T1000 (cell line): ENCODE measurements around the gene HELB.
"Not testable (repeated sequence)": the region's sequence is repeated elsewhere in the genome, so short reads cannot be mapped to it uniquely, and the experiment has no call there.

Source experiments
- DNase-seq: peaks from one replicate; lab custom pipeline; 2025; ENCODE audit warnings: mixed read lengths; lab: John Stamatoyannopoulos, UW

HELB gene

GRCh38 chr12:66303316-66303804 lies 1.1 kb downstream of the HELB start:
- not testable (repeated sequence) for DNase-seq

- no peak for DNase-seq
Observed at GRCh38 chr12:66304296-66304900, 2.1 kb downstream of the HELB start.

DNA sequence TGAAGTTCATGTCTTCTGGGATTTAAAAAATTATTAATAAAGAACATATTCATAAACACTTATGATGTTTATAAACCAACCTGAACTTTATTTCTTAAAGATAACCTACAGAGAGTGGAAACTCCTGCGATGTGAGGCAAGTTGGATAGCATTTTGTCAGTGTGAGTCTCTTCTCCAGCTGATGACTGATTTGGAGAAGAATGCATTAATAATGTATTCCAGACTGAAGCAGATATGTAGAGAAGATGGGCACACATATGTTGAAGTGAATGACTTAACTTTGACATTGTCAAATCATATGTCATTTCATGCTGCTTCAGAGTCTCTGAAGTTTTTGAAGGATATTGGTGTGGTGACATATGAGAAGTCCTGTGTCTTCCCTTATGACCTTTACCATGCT lies 7.3 kb downstream of the HELB start:
- DNase-seq: no peak

DNA sequence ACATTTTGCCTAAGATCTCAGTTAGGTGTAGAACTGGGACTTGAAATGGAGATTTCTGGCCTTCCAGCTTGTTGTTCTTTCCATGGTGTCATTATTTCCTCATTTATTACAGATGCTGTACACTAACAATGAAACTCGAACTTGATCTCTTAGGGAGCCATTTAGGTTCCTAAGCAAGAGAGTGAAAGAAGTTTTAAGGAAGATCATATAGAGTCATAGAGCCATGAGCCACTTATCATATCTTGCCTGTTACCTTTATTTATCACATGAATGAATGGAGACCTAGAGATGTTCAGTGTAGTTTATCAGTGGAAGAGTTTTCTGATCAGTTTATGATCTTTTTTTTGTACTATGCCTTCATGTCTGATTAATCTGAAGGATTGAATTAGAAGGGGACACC lies 9.9 kb downstream of the HELB start:
- DNase-seq: no peak

GRCh38 chr12:66314278-66314677 lies 12.0 kb downstream of the HELB start:
- no peak for DNase-seq

DNA sequence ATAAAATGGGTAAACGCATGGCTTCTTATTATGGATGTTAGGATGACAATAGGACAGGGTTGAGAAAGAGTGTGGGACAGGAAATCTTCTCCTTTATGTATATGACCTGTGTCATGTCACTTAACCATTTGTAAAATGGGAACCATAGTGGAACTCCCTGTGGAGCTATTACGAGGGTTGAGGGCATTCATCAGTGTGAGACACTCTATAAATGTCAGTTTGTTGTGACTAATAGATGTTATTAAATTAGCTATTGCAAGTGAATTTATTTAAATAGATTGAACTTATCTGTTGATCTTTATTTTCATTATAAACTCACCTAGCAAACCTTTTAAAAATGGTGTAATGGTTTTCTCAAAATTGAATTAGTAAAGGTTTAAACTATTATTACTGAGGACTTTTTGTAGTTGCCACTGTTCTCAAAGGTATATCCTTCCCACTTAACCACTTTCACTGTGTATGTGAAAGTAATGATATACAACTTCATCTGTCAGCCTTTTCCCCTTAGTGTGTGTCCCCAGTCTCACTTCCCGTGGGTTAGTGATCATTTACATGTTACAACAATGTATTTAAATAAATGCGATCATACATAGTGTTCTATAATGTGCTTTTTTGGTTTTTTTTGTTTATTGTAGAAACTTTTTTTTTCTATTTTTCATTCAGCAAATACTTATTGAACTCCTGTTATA lies 17.1 kb downstream of the HELB start:
- DNase-seq: no peak

DNA sequence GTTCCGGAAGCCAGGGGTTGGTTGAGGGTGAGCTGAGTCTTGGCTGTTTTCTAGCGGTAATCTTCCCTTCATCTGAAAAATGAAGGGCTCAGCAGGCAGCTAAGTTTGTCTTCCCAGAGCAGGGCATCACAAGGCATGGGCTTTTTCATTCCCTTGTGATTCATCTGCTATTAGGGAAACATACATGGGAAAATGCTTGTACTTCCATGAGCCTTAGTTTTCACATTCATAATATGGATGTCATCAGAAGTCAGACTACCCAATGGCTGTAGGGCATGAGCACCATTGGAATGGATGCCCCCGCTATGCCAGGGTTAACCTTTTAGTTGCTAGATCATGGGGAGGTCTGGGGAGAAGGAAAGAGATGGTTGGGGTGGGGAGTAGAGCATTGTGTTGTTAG lies 18.7 kb downstream of the HELB start:
- no peak for DNase-seq

- DNase-seq: no peak
Observed at GRCh38 chr12:66321435-66321834, 19.1 kb downstream of the HELB start.

DNA sequence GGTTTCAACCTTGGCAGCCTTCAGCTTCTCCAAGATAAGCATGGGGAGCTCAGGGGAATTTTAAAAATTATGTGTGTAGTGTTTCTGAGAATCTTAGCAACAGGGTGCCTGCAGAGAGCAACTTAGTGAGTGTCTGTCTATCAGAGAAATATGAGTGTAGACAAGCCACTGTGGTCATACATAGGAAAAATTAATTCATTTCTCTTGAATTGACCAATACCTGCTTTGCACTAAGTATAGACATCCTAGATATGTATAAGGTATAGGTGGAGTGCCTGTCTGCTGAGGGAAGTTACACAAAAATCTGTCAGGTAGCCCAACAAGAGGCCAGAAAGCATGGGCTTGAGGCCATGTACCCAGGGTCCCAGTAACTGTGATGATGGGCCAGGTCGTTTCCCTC lies 20.7 kb downstream of the HELB start:
- no peak for DNase-seq

GRCh38 chr12:66329941-66330340 lies 27.6 kb downstream of the HELB start:
- no peak for DNase-seq

DNA sequence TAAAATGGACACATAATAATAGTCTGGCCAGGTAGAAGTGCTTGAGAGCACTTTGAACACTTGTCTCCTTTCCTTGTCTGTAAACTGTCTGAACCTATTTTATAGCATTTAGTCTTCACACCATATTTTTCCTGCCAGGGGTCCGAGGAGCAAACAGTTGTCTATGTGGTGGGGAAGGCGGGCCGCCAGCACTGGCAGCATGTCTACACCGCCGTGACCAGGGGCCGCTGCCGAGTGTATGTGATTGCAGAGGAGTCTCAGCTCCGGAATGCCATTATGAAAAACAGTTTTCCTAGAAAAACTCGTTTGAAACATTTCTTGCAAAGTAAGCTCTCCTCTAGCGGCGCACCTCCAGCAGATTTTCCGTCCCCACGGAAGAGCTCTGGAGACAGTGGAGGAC lies 28.7 kb downstream of the HELB start:
- no peak for DNase-seq

DNA sequence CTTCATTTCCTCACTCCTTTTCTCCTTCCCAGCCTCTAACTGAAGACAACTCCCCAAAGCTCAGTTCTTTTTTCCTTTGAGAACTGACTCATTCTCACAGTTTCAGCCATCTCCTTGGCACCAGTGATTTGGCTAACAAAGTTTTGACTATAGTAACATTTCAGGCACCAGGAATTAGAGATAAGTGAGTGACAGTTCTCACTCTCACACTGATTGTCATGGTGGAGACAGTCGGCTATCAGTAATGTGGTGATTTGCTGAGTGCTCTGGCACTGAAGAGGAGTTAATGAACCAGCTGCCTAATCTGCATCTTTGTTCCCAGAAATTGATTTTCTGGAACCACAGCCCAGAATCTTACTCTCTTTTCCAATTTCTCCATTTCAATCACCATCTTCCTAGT lies 29.5 kb downstream of the HELB start:
- DNase-seq: no peak

GRCh38 chr12:66335746-66336145 lies 33.5 kb downstream of the HELB start:
- DNase-seq: no peak

- no peak for DNase-seq
Observed at GRCh38 chr12:66337381-66338010, 35.2 kb downstream of the HELB start.

GRCh38 chr12:66340131-66340530 lies 37.8 kb downstream of the HELB start:
- DNase-seq: no peak

DNA sequence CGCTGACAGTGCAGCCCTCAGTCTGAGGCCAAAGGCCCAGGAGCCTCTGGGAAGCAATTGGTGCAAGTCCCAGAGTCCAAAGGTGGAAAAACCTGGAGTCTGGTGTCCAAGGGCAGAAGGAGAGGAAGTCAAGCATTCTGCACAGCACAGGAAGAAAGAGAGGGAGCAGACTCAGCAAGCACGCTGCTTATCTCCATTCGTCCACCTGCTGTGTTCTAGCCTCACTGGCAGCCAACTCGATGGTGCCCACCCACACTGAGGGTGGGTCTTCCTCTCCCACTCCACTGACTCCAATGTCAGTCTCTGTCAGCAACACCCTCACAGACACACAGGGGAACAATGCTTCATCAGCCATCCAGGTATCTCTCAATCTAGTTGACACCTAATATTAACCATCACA lies 38.8 kb downstream of the HELB start:
- DNase-seq: no peak

- DNase-seq: no peak
Observed at GRCh38 chr12:66345212-66345611, 42.9 kb downstream of the HELB start.

- DNase-seq: no peak
Observed at GRCh38 chr12:66345956-66346355, 43.7 kb downstream of the HELB start.

- DNase-seq: no peak
Observed at GRCh38 chr12:66351301-66351700, 49.0 kb downstream of the HELB start.

- no peak for DNase-seq
Observed at GRCh38 chr12:66352197-66352596, 49.9 kb downstream of the HELB start.

DNA sequence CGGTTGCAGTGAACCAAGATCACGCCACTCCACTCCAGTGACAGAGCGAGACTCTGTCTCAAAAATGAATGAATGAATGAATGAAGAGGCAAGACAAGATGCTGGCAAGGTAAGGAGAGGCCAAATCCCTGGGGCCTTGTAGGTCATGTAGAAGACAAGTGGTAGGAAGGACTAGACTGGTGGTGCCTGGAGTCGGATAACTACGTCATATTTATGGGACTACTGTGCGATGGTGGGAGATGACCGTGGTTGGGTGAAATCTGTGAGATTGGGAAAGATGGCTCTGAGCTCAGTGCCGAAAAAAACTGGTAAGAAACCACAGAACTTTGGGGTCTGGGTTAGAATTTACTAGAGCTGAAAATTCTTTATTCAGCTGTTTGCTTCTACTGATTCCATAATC lies 50.6 kb downstream of the HELB start:
- DNase-seq: no peak

GRCh38 chr12:66354291-66354690 lies 52.0 kb downstream of the HELB start:
- no peak for DNase-seq

DNA sequence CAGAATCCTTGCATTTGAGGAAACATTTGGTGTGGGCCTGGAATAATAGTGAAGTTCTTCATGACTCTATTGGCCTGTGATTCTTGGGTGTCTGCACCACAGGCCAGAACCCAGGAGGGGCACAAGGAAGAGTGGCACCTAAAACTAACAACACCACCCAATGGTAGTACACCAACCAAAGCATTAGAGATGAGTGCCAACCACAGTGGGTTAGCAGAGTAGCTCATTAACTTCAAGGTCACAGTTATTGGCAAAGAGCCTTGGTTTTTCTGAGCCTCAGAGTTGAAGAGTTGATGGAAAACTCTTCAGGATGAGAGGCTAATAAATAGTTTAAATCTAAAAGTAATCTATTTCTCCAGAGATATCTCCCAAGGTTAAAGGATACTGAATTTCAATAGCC lies 57.0 kb downstream of the HELB start:
- no peak for DNase-seq
